OCI-LY1 (cell line): ENCODE data around the gene ANKRD13B.

Experiments
- H2AFZ ChIP-seq: fragments of 200-600 bp; sonication (generic), shearing (Covaris generic); 2 replicates; pipeline ENCODE4 v1.6.0; 2014; ENCODE audit warnings: antibody characterized with exemption, mild to moderate bottlenecking, low read length
- H3F3A ChIP-seq: fragments of 200-600 bp; sonication (generic), shearing (Covaris generic); 2 replicates; pipeline ENCODE4 v1.6.0; 2014; ENCODE audit warnings: mild to moderate bottlenecking, antibody characterized with exemption, low read length, moderate library complexity; ENCODE audit not compliant: insufficient read depth
- H3K27ac ChIP-seq: fragments of 200-600 bp; sonication (generic); 2 replicates; pipeline ENCODE4 v1.5.1; 2014; ENCODE audit warnings: low read length, mixed run types, mild to moderate bottlenecking, low read depth; ENCODE audit not compliant: poor library complexity, severe bottlenecking
- H3K27me3 ChIP-seq: fragments of 200-600 bp; sonication (generic); 2 replicates; pipeline ENCODE4 v1.6.0; 2014; ENCODE audit warnings: antibody characterized with exemption, mild to moderate bottlenecking, low read length, moderate library complexity; ENCODE audit not compliant: insufficient read depth
- H3K36me3 ChIP-seq: fragments of 200-600 bp; sonication (generic); 2 replicates; pipeline ENCODE4 v1.6.1; 2014; ENCODE audit warnings: mild to moderate bottlenecking, antibody characterized with exemption, low read length, moderate library complexity, mixed read lengths; ENCODE audit not compliant: insufficient read depth
- H3K4me1 ChIP-seq: fragments of 200-600 bp; sonication (generic); 2 replicates; pipeline ENCODE4 v1.5.1; 2014; ENCODE audit warnings: mild to moderate bottlenecking, low read length, moderate library complexity; ENCODE audit not compliant: insufficient read depth, severe bottlenecking
- H3K4me2 ChIP-seq: fragments of 200-600 bp; sonication (generic), shearing (Covaris generic); 2 replicates; pipeline ENCODE4 v1.6.1; 2014; ENCODE audit warnings: low read length
- H3K4me3 ChIP-seq: fragments of 200-600 bp; sonication (generic); 2 replicates; pipeline ENCODE4 v1.5.1; 2014; ENCODE audit warnings: low read length, low read depth, mild to moderate bottlenecking, mixed read lengths; ENCODE audit not compliant: poor library complexity, severe bottlenecking
- H3K79me2 ChIP-seq: fragments of 200-600 bp; shearing (Covaris generic); 2 replicates; pipeline ENCODE4 v1.6.1; 2016; ENCODE audit warnings: mixed run types, low read length, mixed read lengths; ENCODE audit not compliant: insufficient read depth
- H3K9ac ChIP-seq: fragments of 200-600 bp; sonication (generic), shearing (Covaris generic); 2 replicates; pipeline ENCODE4 v1.6.1; 2014; ENCODE audit warnings: mild to moderate bottlenecking, low read length, mixed read lengths
- H3K9me2 ChIP-seq: fragments of 200-600 bp; sonication (generic), shearing (Covaris generic); 2 replicates; pipeline ENCODE4 v1.6.1; 2014; ENCODE audit warnings: low read depth, mild to moderate bottlenecking, low read length, mixed read lengths
- H3K9me3 ChIP-seq: fragments of 200-600 bp; shearing (Covaris generic); 2 replicates; pipeline ENCODE4 v1.6.1; 2014; ENCODE audit warnings: low read length, mixed read lengths
- H4K20me1 ChIP-seq: fragments of 200-600 bp; sonication (generic), shearing (Covaris generic); 2 replicates; pipeline ENCODE4 v1.6.0; 2016; ENCODE audit warnings: mild to moderate bottlenecking, low read length; ENCODE audit not compliant: insufficient read depth
- EZH2 ChIP-seq: fragments of 200-600 bp; sonication (generic), shearing (Covaris generic); IDR thresholded peaks from 2 replicates; pipeline ENCODE4 v1.8.0; 2017; ENCODE audit warnings: borderline replicate concordance, mixed run types, mild to moderate bottlenecking, antibody characterized with exemption, low read length, moderate library complexity, mixed read lengths
- TF ChIP-seq, protein P1 (sequence below): fragments of 200-600 bp; sonication (generic), shearing (Covaris generic); IDR thresholded peaks from 2 replicates; pipeline ENCODE4 v1.5.1; 2017; ENCODE audit warnings: mild to moderate bottlenecking, antibody characterized with exemption, low read length, moderate library complexity, mixed read lengths

ANKRD13B gene

DNA sequence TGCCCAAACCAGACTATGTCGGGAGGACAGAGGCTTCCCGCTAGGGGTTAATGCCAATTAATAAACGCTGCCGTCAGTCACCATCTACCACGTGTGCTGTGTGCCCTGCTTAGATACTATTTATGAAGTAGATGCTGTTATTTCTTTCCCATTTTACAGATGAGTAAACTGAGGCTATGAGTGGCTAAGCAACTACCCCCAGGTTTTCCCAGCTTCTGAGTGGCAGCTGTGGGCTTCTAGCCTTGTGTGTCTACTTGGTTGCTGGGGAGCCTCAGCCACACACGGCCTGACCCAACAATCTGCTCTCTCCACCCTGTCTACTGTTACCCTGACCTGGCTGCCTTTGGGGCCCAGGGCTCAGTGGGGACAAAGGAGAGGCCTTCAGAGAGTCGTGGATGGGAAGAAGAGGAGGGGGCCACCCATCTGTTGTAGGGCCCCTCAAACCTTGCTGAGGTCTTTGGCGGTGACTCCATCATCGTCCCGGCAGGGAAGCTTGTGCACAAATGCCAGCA, 10.6 kb upstream of the ANKRD13B start:
- no peak overlapping the region for H2AFZ ChIP-seq
- H3K9me3 ChIP-seq, result no peaks in the 10 kb centered on the region
- H3K4me2 ChIP-seq, result no peak overlapping the region
- H3K9me2 ChIP-seq, result no peaks in the 10 kb centered on the region
- peaks cover 49% of the 10 kb centered on the region for H3K36me3 ChIP-seq
- H3F3A ChIP-seq, result no peaks in the 10 kb centered on the region
- TF ChIP-seq EZH2, result no peak
- 0 out of 2 replicates have a peak, but pooled peaks cover 1% of the 10 kb centered on the region for H3K79me2 ChIP-seq
- no peaks in the 10 kb centered on the region for H4K20me1 ChIP-seq
- H3K27me3 ChIP-seq, result no peaks in the 10 kb centered on the region
- H3K4me1 ChIP-seq, result peaks cover 40% of the 10 kb centered on the region
- H3K27ac ChIP-seq, result no peak overlapping the region
- H3K9ac ChIP-seq, result no peak overlapping the region
- H3K4me3 ChIP-seq, result no peak overlapping the region

DNA sequence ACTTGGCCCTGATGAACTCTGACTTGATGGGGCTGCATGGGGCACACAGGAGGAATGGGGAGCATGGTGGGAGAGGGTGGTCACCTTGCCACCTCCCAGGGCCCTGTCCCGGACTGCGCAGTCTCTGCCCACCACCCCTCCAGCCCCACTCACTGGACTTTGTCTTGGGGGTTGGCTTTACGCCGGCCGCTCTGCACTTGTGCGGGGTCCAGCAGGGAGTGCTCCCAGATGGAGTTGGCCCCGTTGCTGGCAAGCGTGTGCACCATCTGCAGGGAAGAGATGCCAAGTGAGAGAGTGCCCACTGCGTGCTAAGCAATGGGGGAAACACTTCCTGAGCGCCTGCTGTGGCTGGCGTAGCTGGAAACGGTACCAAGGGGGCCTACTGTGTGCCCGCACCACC, 10.2 kb upstream of the ANKRD13B start:
- no peaks in the 10 kb centered on the region for H3F3A ChIP-seq
- H3K4me1 ChIP-seq, result peaks cover 44% of the 10 kb centered on the region
- no peaks in the 10 kb centered on the region for H3K9me2 ChIP-seq
- H3K79me2 ChIP-seq, result 0 out of 2 replicates have a peak, but pooled peaks cover 6% of the 10 kb centered on the region
- peaks cover 44% of the 10 kb centered on the region for H3K36me3 ChIP-seq
- H3K9me3 ChIP-seq, result no peaks in the 10 kb centered on the region
- H3K9ac ChIP-seq, result no peak overlapping the region
- no peak overlapping the region for H3K27ac ChIP-seq
- H3K4me2 ChIP-seq, result no peak overlapping the region
- TF ChIP-seq, protein P1, sequence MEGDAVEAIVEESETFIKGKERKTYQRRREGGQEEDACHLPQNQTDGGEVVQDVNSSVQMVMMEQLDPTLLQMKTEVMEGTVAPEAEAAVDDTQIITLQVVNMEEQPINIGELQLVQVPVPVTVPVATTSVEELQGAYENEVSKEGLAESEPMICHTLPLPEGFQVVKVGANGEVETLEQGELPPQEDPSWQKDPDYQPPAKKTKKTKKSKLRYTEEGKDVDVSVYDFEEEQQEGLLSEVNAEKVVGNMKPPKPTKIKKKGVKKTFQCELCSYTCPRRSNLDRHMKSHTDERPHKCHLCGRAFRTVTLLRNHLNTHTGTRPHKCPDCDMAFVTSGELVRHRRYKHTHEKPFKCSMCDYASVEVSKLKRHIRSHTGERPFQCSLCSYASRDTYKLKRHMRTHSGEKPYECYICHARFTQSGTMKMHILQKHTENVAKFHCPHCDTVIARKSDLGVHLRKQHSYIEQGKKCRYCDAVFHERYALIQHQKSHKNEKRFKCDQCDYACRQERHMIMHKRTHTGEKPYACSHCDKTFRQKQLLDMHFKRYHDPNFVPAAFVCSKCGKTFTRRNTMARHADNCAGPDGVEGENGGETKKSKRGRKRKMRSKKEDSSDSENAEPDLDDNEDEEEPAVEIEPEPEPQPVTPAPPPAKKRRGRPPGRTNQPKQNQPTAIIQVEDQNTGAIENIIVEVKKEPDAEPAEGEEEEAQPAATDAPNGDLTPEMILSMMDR, result no peak
- no peak for TF ChIP-seq EZH2
- H2AFZ ChIP-seq, result no peak overlapping the region
- H4K20me1 ChIP-seq, result no peaks in the 10 kb centered on the region
- H3K4me3 ChIP-seq, result no peak overlapping the region
- no peaks in the 10 kb centered on the region for H3K27me3 ChIP-seq

DNA sequence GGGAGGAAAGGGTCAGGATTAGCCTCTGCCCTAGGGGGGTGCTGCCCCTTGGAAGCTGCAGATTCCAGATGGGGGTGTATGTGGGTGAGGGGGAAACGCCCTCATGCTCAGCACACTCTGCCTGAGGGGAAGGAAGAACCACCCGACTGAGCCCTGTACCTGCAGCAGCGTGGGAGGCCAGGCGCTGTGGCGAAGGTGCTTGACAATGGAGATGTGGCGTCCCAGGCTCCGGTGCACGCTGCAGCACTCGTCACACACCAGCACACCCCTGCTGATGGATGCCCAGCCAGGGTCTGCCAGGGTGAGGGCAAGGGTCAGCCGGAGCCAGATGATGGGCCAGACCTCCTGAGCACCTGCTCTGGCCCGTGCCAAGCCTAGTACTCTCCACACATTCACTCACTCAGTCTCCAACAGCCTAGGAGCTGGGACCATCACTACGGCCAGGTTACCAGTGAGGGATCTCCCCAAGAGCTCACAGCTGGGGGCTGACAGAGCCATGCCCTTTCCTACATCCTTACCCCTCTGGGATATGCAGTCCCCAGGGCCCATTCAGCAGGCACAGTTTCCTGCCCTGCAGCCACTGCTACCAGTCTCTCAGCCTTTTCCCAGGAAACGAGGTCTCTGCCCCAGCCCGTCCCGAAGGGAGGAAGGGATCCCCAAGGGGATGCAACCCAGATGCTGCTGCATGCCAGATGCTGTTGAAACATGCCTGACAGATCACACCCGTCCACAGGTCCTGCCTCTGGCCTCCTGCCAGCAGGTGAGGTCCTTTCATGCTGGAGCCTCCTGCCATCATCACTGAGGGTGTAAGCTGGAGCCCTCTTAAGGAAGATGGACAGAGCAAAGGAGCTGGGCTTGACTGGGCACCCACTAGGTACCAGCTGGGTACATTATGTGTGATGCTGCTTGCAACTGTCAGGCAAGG, 9.3 kb upstream of the ANKRD13B start:
- no peaks in the 10 kb centered on the region for H3F3A ChIP-seq
- no peak overlapping the region; the same call in 1 of the 2 replicates for H3K9ac ChIP-seq
- peaks cover 36% of the 10 kb centered on the region for H3K36me3 ChIP-seq
- no peaks in the 10 kb centered on the region for H3K9me2 ChIP-seq
- no peaks in the 10 kb centered on the region for H3K27me3 ChIP-seq
- 0 out of 2 replicates have a peak, but pooled peaks cover 9% of the 10 kb centered on the region for H3K79me2 ChIP-seq
- H4K20me1 ChIP-seq, result no peaks in the 10 kb centered on the region
- no peak overlapping the region for H3K4me2 ChIP-seq
- H3K4me3 ChIP-seq, result no peak overlapping the region
- H3K4me1 ChIP-seq, result peaks cover 52% of the 10 kb centered on the region
- no peaks in the 10 kb centered on the region for H3K9me3 ChIP-seq
- peak overlapping the region; percentile 65 for H3K27ac ChIP-seq
- TF ChIP-seq EZH2, result no peak
- TF ChIP-seq, protein P1, result no peak
- H2AFZ ChIP-seq, result no peak overlapping the region
